Ammon's horn (tissue), 1 donor: ENCODE results near the gene SPTB.

Source experiments
- DNase-seq: peaks from one replicate; pipeline ENCODE4 v3.0.0-alpha.2; 2016; ENCODE audit warnings: low spot score

SPTB gene

GRCh38 chr14:64766430-64767151 lies 113.1 kb downstream of the SPTB start:
- no peak for DNase-seq

DNA sequence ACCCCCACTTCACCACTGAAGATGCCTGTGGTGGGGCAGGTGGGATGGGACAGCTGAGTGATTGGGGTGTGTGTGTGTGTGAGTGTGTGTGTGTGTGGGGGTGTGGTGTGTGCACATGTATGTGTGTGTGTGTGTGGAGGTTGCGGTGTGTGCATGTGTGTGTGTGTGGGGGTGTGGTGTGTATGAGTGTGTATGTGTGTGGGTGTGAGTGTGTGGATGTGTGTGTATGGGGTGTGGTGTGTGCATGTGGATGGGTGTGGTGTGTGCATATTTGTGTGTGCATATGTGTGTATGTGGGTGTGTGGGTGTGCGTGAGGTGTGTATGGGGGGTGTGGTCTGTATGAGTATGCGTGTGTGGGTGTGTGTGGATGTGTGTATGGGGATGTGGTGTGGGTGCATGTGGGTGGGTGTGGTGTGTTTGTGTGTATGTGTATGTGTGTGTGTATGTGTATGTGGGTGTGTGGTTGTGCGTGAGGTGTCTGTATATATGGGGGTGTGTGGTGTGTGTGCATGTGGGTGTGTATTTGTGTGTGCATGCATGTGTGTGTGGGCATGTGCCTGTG lies 113.9 kb downstream of the SPTB start:
- no peak for DNase-seq

- DNase-seq = peak; percentile 81
Measured at GRCh38 chr14:64764641-64765520, 114.8 kb downstream of the SPTB start.

GRCh38 chr14:64763801-64764621 lies 115.7 kb downstream of the SPTB start:
- peak; percentile 63 for DNase-seq

DNA sequence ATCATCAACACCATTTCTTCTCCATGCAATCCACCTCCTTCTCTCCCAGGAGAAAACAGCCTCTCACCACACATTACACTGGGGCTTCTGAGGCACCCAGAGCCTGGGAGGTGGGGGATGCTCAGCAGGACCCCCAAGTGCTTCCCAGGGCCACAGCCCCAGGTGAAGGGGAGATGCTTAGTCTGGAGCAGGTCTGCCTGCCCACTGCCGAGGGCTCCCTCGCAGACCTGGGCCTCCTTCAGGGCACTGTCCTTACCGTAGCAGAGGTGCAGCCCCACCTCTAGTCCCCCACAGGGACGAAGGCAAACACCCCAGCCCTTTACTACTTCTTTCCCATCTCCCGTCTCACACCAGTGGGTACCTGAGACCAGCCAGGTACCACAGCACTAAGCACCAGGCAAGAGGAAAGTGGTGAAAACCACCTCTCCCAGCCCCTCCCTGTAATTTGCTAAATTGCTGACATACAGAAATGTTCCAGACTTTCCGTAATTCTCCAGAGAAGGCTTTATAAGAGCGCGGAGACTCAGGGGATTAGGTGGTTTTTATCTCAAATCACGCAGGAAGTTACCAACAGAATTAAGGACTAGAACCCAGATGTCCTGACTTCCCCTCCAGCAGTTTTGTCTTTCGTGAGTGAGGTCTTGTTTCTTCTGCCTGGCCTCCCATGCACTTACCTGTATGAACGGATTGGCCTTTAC lies 116.5 kb downstream of the SPTB start:
- DNase-seq = no peak

- DNase-seq = peak; percentile 68
Measured at GRCh38 chr14:64762044-64763034, 117.4 kb downstream of the SPTB start.

- DNase-seq = no peak
Measured at GRCh38 chr14:64761441-64762043, 118.2 kb downstream of the SPTB start.

- no peak for DNase-seq
Measured at GRCh38 chr14:64760916-64761315, 118.8 kb downstream of the SPTB start.

DNA sequence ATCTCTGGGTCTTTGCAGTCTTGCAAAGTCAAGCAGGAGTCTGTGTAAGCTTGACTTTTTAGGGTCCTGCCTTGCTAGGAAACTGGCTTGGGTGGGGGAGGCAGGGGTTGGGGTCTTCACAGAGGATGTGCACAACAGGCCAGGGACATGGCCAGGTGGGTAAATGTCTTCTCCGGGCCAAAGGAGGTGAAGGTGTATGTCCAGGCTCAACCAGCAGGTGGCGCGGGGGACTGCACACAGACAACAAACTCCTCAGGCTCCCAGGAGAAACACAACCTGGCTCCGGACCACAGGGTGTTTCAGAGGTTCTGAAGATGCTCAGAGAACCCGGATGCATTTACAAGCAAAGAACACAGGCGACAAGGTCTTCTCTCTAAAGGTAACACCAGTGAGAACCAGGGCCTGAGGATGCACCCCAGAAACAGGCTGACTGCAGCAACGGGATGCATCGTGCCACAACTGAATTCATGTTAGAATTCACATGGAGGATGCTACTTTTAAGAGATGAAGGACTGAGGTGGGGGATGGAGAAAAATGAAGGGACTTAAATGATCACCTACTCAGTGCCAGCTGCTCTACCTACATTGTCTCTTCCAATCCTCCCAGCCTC lies 119.5 kb downstream of the SPTB start:
- DNase-seq = peak; percentile 37

GRCh38 chr14:64759555-64759938 lies 120.2 kb downstream of the SPTB start:
- no peak for DNase-seq

DNA sequence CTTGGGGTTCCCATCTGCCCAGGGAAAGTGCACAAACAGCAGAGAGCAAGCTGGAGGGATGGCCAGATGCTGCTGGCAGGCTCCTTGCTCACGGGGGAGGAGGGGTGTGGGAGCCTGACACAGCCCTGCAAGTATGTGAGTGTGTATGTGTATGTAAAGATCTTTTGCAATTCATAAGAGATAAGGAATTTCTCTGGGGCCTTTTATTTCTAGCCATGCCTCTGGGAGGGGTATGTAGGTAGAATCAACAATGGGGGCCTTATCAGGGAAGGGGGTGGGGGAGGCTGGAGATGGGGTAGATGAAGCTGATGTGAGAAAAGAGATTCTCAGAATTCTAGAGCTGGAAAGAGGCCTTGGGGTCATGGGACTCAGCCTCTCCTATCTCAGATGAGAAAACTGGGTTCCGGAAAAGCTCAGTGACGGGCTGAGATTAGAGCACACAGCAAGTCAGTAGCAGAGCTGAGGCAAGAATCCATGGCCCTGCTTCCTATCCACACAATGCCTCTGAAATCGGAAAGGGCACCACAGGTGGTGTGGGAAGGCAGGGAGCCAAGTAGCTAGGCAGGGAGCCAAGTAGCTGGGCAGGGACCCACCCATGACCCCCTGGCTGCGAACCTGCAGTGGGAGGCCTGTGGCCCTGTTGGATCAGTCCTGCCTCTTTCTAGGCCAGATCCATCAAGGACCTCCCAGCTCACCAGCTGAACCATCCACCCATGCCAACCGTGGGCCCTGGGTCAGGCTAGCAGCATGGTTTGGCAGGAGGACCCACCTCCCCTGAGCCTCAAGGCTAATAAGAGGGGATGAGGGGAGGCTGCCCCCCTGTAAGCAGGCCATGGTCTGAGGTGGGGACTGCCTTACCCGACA lies 120.8 kb downstream of the SPTB start:
- DNase-seq = peak; percentile 51

GRCh38 chr14:64758025-64758521 lies 121.6 kb downstream of the SPTB start:
- DNase-seq = no peak

GRCh38 chr14:64757601-64758000 lies 122.1 kb downstream of the SPTB start:
- no peak for DNase-seq

GRCh38 chr14:64756712-64757111 lies 123.0 kb downstream of the SPTB start:
- DNase-seq = no peak

- DNase-seq = no peak
Measured at GRCh38 chr14:64755781-64756221, 123.9 kb downstream of the SPTB start.

- no peak for DNase-seq
Measured at GRCh38 chr14:64754685-64755084, 125.0 kb downstream of the SPTB start.

DNA sequence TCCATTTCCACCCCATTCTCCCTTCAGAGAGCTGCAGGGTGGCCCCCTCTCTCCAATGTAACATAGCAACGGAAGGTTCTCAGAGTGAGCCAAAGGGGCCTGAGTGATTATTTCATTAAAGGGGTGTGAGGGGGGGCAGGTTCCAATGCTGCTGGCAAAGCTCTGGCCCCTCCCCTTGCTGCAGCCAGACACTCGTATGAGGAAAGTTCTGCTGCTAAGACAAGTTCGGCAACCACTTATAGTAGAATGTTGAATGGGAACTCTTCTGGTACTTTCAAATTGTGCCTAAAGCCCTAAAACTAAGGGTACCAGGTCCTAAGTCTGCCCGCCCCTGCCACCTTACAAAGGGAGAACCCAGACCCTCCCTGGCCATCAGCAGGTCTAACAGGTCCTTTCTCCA lies 125.7 kb downstream of the SPTB start:
- no peak for DNase-seq

- no peak for DNase-seq
Measured at GRCh38 chr14:64753374-64753773, 126.3 kb downstream of the SPTB start.
